GM23338 (cell line): ENCODE data around the gene RSRC2.

ENCODE experiments used
- CTCF ChIP-seq, 2 experiments: fragments of 200-600 bp in 1 of 2; sonication (generic) in 1 of 2; conservative IDR thresholded peaks; 2 replicates each; pipeline versions ENCODE4 v1.5.1 to v1.6.1; 2016 to 2017; ENCODE audit warnings: antibody characterized with exemption in 2 of 2, low read depth in 2 of 2, mild to moderate bottlenecking in 2 of 2, moderate library complexity in 1 of 2
- EZH2 ChIP-seq: fragments of 200-600 bp; sonication (generic); IDR thresholded peaks from one replicate; pipeline ENCODE4 v1.8.0; 2017; ENCODE audit warnings: antibody characterized with exemption, mild to moderate bottlenecking, low read depth; ENCODE audit not compliant: unreplicated experiment
- JUNB ChIP-seq: IDR thresholded peaks from one replicate; pipeline ENCODE4 v1.6.1; 2016; ENCODE audit warnings: antibody characterized with exemption; ENCODE audit not compliant: unreplicated experiment
- POLR2AphosphoS5 ChIP-seq: IDR thresholded peaks from 2 replicates; pipeline ENCODE4 v1.6.1; 2016; ENCODE audit warnings: antibody characterized with exemption, low read depth
- ZNF462 ChIP-seq: fragments of 250-450 bp; sonication (Bioruptor Pico); IDR thresholded peaks from 2 replicates; pipeline ENCODE4 v1.5.0; 2020; ENCODE audit warnings: mild to moderate bottlenecking, moderate library complexity

- no peak for TF ChIP-seq POLR2AphosphoS5
- TF ChIP-seq CTCF (conservative IDR thresholded peaks at IDR 0.05; ENCODE audit: low read depth in 2 of 2) = no peak
- no peak for TF ChIP-seq EZH2
- TF ChIP-seq ZNF462 (CRISPR knock-in tag) = no peak
- no peak for TF ChIP-seq JUNB
Measured at GRCh38 chr12:122489038-122489437, 37.7 kb downstream of the RSRC2 start.
